WTC11 (cell line): ENCODE results near the gene SKP1.

Experiments used
- EMX1 ChIP-seq: fragments of 250-450 bp; sonication (Bioruptor Pico); IDR thresholded peaks from 2 replicates; pipeline ENCODE4 v1.8.0; 2021; ENCODE audit warnings: mild to moderate bottlenecking
- ETV6 ChIP-seq: sonication (generic); formaldehyde crosslinking; IDR thresholded peaks from 2 replicates; pipeline ENCODE4 v1.8.1; 2022; ENCODE audit warnings: mild to moderate bottlenecking, missing genetic modification reagents
- IRF2 ChIP-seq: sonication (generic); formaldehyde crosslinking; IDR thresholded peaks from 2 replicates; pipeline ENCODE4 v1.8.0; 2022; ENCODE audit warnings: low read depth, missing genetic modification reagents, borderline replicate concordance
- SP1 ChIP-seq: sonication (generic); formaldehyde crosslinking; conservative IDR thresholded peaks from 2 replicates; pipeline ENCODE4 v1.8.1; 2022; ENCODE audit warnings: missing genetic modification reagents
- ZNF423 ChIP-seq: fragments of 250-450 bp; sonication (Bioruptor Pico); IDR thresholded peaks from 2 replicates; pipeline ENCODE4 v2.1.2; 2022; ENCODE audit warnings: mild to moderate bottlenecking, moderate library complexity
- TF ChIP-seq, protein P1 (sequence below): fragments of 200-600 bp; IDR thresholded peaks from 2 replicates; pipeline ENCODE4 v1.8.0; 2022; ENCODE audit warnings: antibody characterized with exemption
- TF ChIP-seq, protein P2 (sequence below): sonication (generic); formaldehyde crosslinking; IDR thresholded peaks from 2 replicates; pipeline ENCODE4 v1.8.0; 2022; ENCODE audit warnings: mild to moderate bottlenecking, missing genetic modification reagents
- TF ChIP-seq, protein P3 (sequence below): sonication (generic); formaldehyde crosslinking; IDR thresholded peaks from 2 replicates; pipeline ENCODE4 v1.8.0; 2023; ENCODE audit warnings: missing genetic modification reagents, mild to moderate bottlenecking, borderline replicate concordance
- TF ChIP-seq, protein P4 (sequence below): sonication (generic); formaldehyde crosslinking; IDR thresholded peaks from 2 replicates; pipeline ENCODE4 v1.8.0; 2023; ENCODE audit warnings: missing genetic modification reagents
- TF ChIP-seq, protein P5 (sequence below): sonication (generic); formaldehyde crosslinking; IDR thresholded peaks from 2 replicates; pipeline ENCODE4 v1.8.1; 2023; ENCODE audit warnings: mild to moderate bottlenecking, missing genetic modification reagents, borderline replicate concordance
- TF ChIP-seq, protein P6 (sequence below): sonication (generic); formaldehyde crosslinking; IDR thresholded peaks from 2 replicates; pipeline ENCODE4 v1.8.0; 2022; ENCODE audit warnings: mild to moderate bottlenecking, missing genetic modification reagents
- TF ChIP-seq, protein P7 (sequence below): sonication (generic); formaldehyde crosslinking; IDR thresholded peaks from 2 replicates; pipeline ENCODE4 v1.8.1; 2022; ENCODE audit warnings: low read depth, missing genetic modification reagents, borderline replicate concordance

DNA sequence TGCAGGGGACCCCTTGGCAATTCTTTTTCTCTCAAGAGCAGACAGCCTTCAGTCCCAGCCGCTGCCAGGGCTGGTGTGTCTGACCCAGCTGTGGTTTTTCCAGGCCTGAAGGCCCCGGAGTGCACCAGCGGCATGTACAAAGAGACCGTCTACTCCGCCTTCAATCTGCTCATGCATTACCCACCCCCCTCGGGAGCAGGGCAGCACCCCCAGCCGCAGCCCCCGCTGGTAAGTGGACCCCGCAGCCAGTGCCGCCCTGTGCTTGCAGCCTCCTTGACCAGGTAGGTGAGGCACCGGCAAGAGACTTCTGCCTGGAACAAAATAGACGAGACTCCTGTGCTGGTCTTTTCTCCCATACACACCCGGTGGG, 61.0 kb downstream of the SKP1 start:
- TF ChIP-seq IRF2 (CRISPR knock-in tag) (no peak), ZNF423 (no peak), EMX1 (CRISPR knock-in tag) (no peak), SP1 (CRISPR knock-in tag) (no peak), ETV6 (CRISPR knock-in tag) (no peak)
- TF ChIP-seq, protein P1, sequence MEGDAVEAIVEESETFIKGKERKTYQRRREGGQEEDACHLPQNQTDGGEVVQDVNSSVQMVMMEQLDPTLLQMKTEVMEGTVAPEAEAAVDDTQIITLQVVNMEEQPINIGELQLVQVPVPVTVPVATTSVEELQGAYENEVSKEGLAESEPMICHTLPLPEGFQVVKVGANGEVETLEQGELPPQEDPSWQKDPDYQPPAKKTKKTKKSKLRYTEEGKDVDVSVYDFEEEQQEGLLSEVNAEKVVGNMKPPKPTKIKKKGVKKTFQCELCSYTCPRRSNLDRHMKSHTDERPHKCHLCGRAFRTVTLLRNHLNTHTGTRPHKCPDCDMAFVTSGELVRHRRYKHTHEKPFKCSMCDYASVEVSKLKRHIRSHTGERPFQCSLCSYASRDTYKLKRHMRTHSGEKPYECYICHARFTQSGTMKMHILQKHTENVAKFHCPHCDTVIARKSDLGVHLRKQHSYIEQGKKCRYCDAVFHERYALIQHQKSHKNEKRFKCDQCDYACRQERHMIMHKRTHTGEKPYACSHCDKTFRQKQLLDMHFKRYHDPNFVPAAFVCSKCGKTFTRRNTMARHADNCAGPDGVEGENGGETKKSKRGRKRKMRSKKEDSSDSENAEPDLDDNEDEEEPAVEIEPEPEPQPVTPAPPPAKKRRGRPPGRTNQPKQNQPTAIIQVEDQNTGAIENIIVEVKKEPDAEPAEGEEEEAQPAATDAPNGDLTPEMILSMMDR = no peak
- TF ChIP-seq, protein P2, sequence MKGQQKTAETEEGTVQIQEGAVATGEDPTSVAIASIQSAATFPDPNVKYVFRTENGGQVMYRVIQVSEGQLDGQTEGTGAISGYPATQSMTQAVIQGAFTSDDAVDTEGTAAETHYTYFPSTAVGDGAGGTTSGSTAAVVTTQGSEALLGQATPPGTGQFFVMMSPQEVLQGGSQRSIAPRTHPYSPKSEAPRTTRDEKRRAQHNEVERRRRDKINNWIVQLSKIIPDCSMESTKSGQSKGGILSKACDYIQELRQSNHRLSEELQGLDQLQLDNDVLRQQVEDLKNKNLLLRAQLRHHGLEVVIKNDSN = no peak
- TF ChIP-seq, protein P3, sequence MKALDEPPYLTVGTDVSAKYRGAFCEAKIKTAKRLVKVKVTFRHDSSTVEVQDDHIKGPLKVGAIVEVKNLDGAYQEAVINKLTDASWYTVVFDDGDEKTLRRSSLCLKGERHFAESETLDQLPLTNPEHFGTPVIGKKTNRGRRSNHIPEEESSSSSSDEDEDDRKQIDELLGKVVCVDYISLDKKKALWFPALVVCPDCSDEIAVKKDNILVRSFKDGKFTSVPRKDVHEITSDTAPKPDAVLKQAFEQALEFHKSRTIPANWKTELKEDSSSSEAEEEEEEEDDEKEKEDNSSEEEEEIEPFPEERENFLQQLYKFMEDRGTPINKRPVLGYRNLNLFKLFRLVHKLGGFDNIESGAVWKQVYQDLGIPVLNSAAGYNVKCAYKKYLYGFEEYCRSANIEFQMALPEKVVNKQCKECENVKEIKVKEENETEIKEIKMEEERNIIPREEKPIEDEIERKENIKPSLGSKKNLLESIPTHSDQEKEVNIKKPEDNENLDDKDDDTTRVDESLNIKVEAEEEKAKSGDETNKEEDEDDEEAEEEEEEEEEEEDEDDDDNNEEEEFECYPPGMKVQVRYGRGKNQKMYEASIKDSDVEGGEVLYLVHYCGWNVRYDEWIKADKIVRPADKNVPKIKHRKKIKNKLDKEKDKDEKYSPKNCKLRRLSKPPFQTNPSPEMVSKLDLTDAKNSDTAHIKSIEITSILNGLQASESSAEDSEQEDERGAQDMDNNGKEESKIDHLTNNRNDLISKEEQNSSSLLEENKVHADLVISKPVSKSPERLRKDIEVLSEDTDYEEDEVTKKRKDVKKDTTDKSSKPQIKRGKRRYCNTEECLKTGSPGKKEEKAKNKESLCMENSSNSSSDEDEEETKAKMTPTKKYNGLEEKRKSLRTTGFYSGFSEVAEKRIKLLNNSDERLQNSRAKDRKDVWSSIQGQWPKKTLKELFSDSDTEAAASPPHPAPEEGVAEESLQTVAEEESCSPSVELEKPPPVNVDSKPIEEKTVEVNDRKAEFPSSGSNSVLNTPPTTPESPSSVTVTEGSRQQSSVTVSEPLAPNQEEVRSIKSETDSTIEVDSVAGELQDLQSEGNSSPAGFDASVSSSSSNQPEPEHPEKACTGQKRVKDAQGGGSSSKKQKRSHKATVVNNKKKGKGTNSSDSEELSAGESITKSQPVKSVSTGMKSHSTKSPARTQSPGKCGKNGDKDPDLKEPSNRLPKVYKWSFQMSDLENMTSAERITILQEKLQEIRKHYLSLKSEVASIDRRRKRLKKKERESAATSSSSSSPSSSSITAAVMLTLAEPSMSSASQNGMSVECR = no peak
- TF ChIP-seq, protein P4, sequence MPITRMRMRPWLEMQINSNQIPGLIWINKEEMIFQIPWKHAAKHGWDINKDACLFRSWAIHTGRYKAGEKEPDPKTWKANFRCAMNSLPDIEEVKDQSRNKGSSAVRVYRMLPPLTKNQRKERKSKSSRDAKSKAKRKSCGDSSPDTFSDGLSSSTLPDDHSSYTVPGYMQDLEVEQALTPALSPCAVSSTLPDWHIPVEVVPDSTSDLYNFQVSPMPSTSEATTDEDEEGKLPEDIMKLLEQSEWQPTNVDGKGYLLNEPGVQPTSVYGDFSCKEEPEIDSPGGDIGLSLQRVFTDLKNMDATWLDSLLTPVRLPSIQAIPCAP (CRISPR knock-in tag) = no peak
- TF ChIP-seq, protein P5, sequence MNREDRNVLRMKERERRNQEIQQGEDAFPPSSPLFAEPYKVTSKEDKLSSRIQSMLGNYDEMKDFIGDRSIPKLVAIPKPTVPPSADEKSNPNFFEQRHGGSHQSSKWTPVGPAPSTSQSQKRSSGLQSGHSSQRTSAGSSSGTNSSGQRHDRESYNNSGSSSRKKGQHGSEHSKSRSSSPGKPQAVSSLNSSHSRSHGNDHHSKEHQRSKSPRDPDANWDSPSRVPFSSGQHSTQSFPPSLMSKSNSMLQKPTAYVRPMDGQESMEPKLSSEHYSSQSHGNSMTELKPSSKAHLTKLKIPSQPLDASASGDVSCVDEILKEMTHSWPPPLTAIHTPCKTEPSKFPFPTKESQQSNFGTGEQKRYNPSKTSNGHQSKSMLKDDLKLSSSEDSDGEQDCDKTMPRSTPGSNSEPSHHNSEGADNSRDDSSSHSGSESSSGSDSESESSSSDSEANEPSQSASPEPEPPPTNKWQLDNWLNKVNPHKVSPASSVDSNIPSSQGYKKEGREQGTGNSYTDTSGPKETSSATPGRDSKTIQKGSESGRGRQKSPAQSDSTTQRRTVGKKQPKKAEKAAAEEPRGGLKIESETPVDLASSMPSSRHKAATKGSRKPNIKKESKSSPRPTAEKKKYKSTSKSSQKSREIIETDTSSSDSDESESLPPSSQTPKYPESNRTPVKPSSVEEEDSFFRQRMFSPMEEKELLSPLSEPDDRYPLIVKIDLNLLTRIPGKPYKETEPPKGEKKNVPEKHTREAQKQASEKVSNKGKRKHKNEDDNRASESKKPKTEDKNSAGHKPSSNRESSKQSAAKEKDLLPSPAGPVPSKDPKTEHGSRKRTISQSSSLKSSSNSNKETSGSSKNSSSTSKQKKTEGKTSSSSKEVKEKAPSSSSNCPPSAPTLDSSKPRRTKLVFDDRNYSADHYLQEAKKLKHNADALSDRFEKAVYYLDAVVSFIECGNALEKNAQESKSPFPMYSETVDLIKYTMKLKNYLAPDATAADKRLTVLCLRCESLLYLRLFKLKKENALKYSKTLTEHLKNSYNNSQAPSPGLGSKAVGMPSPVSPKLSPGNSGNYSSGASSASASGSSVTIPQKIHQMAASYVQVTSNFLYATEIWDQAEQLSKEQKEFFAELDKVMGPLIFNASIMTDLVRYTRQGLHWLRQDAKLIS = no peak
- TF ChIP-seq, protein P6, sequence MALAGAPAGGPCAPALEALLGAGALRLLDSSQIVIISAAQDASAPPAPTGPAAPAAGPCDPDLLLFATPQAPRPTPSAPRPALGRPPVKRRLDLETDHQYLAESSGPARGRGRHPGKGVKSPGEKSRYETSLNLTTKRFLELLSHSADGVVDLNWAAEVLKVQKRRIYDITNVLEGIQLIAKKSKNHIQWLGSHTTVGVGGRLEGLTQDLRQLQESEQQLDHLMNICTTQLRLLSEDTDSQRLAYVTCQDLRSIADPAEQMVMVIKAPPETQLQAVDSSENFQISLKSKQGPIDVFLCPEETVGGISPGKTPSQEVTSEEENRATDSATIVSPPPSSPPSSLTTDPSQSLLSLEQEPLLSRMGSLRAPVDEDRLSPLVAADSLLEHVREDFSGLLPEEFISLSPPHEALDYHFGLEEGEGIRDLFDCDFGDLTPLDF (CRISPR knock-in tag) = no peak
- TF ChIP-seq, protein P7, sequence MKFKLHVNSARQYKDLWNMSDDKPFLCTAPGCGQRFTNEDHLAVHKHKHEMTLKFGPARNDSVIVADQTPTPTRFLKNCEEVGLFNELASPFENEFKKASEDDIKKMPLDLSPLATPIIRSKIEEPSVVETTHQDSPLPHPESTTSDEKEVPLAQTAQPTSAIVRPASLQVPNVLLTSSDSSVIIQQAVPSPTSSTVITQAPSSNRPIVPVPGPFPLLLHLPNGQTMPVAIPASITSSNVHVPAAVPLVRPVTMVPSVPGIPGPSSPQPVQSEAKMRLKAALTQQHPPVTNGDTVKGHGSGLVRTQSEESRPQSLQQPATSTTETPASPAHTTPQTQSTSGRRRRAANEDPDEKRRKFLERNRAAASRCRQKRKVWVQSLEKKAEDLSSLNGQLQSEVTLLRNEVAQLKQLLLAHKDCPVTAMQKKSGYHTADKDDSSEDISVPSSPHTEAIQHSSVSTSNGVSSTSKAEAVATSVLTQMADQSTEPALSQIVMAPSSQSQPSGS (CRISPR knock-in tag) = no peak
